NT2/D1 (cell line): Measurements from ENCODE around the gene MEAF6.

Experiments used
- YY1 ChIP-seq: IDR thresholded peaks from 2 replicates; pipeline ENCODE4 v1.6.1; 2011; ENCODE audit not compliant: insufficient read length, insufficient read depth
- ZNF274 ChIP-seq: IDR thresholded peaks from 2 replicates; pipeline ENCODE4 v1.6.1; 2011; ENCODE audit warnings: mild to moderate bottlenecking, low read depth, low read length

DNA sequence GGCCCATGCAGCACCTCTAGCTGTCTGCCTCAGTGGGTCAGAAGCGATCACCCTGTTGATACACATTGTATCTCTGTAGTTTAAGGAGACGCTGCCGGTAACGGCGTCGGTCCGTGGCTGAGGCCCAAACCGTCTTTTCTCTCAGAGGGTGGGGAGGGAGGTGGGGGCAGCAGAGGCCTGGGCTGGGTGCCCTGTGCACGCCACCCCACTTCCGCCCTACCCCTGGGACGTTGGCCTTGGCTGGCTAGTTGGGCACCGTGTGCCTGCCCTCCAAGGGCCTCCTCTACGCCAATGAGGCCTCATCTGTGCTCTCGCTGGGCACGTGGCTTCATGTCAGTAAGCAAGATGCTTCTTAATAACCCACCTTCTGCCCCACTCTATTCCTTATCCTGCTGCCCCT, 30.8 kb downstream of the MEAF6 start:
- no peak for TF ChIP-seq ZNF274
- TF ChIP-seq YY1: no peak
